ENCODE measurements around the gene TPCN2.
"Not testable (repeated sequence)": the region's sequence is repeated elsewhere in the genome, so short reads cannot be mapped to it uniquely, and the experiment has no call there.

The TPCN2 gene

GRCh38 chr11:69132301-69132670 is 83.6 kb downstream of the TPCN2 start:
- DNase-seq, result no peak

- DNase-seq, result no peak
Observed at GRCh38 chr11:69133251-69133650, 84.5 kb downstream of the TPCN2 start.

- DNase-seq, result not testable (repeated sequence)
Observed at GRCh38 chr11:69134182-69134581, 85.5 kb downstream of the TPCN2 start.

- no peak for DNase-seq
Observed at GRCh38 chr11:69134957-69135356, 86.2 kb downstream of the TPCN2 start.

GRCh38 chr11:69135420-69136363 is 87.0 kb downstream of the TPCN2 start:
- no peak for DNase-seq

GRCh38 chr11:69136471-69136870 is 87.7 kb downstream of the TPCN2 start:
- DNase-seq, result no peak

- no peak for DNase-seq
Observed at GRCh38 chr11:69137151-69137844, 88.6 kb downstream of the TPCN2 start.

GRCh38 chr11:69138265-69138664 is 89.5 kb downstream of the TPCN2 start:
- DNase-seq, result no peak

GRCh38 chr11:69140161-69140560 is 91.4 kb downstream of the TPCN2 start:
- not testable (repeated sequence) for DNase-seq

- DNase-seq, result no peak
Observed at GRCh38 chr11:69140635-69141034, 91.9 kb downstream of the TPCN2 start.

- no peak for DNase-seq
Observed at GRCh38 chr11:69141742-69142141, 93.0 kb downstream of the TPCN2 start.

- DNase-seq, result no peak
Observed at GRCh38 chr11:69142895-69143294, 94.2 kb downstream of the TPCN2 start.

- no peak for DNase-seq
Observed at GRCh38 chr11:69144316-69145049, 95.8 kb downstream of the TPCN2 start.

GRCh38 chr11:69145050-69145380 is 96.3 kb downstream of the TPCN2 start:
- no peak for DNase-seq

- DNase-seq, result no peak
Observed at GRCh38 chr11:69148377-69148762, 99.6 kb downstream of the TPCN2 start.

- DNase-seq, result no peak
Observed at GRCh38 chr11:69148806-69149205, 100.1 kb downstream of the TPCN2 start.

GRCh38 chr11:69149338-69150045 is 100.8 kb downstream of the TPCN2 start:
- not testable (repeated sequence) for DNase-seq

GRCh38 chr11:69150175-69150574 is 101.4 kb downstream of the TPCN2 start:
- DNase-seq, result no peak

GRCh38 chr11:69151836-69152235 is 103.1 kb downstream of the TPCN2 start:
- DNase-seq, result no peak

GRCh38 chr11:69152733-69153421 is 104.1 kb downstream of the TPCN2 start:
- DNase-seq, result no peak

GRCh38 chr11:69153661-69154060 is 104.9 kb downstream of the TPCN2 start:
- no peak for DNase-seq

- no peak for DNase-seq
Observed at GRCh38 chr11:69154211-69154913, 105.6 kb downstream of the TPCN2 start.

Measured in NCI-H526 treated with DMSO at 0.1 percent for 48 hours (cell line).